Urothelium cell line (cell line): ENCODE data around the gene LZTS2.

Experiments
- DNase-seq: peaks from one replicate; pipeline ENCODE4 v3.0.0; 2011; ENCODE audit warnings: low spot score, mixed read lengths
- FAIRE-seq: peaks from 2 replicates; lab custom pipeline; 2011; peaks lifted over from hg19 to GRCh38; lab: Jason Lieb, UNC

LZTS2 gene

DNA sequence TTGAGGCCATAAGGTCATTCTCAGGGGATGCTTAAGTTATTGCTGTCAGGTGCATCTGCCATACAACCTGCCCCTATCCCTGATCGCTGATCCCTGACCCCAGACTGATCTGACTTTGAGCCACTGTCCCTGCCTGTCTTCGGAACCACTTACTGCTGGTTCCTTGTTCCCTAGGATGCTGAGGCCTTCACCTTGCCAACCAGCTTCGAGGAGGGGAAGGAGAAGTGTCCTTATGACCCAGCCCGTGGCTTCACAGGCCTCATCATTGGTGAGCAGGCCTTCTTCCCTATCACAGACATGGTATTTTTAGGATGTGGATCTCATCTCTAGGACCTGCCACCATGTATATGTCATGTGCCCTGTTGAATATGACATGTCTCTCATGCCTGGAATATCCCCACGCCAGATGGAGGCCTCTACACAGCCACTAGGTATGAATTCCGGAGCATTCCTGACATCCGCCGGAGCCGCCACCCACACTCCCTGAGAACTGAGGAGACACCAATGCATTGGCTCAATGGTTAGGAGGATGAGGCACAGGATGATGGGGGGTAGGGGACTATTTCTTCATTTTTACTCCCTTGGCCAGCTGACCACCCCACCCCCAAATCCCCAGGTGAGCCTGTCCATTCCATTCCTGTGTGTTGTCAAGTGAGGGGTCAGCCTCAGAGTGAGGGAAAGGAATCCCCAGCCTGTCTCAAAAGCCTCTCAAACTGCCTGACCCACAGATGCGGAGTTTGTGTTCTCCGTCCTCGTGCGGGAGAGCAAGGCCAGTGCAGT, 21.3 kb upstream of the LZTS2 start:
- FAIRE-seq (peak; percentile 32), DNase-seq (no peak)

DNA sequence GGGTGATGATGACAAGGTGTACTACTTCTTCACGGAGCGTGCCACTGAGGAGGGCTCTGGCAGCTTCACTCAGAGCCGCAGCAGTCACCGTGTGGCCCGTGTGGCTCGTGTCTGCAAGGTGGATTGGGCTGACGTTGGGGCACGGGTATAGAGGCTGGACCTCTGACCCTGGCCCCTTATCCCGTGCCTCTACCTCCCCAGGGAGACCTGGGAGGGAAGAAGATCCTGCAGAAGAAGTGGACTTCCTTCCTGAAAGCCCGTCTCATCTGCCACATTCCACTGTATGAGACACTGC, 20.8 kb upstream of the LZTS2 start:
- DNase-seq (no peak), FAIRE-seq (no peak)

DNA sequence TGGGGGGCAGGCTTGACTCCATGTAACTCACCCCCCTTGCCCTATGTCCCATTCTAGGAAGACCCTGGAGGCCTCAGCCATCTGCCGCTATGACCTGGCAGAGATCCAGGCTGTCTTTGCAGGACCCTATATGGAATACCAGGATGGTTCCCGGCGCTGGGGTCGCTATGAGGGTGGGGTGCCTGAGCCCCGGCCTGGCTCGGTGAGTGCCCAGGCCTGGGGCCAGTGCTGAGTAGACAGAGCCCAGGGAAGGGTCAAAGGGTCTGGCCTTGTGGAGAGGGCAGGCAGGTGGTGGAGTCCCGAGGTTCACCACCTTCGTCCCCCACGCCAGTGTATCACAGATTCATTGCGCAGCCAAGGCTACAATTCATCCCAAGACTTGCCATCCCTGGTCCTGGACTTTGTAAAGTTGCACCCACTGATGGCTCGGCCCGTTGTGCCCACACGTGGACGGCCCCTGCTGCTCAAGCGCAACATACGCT, 19.8 kb upstream of the LZTS2 start:
- DNase-seq: no peak
- FAIRE-seq: no peak

DNA sequence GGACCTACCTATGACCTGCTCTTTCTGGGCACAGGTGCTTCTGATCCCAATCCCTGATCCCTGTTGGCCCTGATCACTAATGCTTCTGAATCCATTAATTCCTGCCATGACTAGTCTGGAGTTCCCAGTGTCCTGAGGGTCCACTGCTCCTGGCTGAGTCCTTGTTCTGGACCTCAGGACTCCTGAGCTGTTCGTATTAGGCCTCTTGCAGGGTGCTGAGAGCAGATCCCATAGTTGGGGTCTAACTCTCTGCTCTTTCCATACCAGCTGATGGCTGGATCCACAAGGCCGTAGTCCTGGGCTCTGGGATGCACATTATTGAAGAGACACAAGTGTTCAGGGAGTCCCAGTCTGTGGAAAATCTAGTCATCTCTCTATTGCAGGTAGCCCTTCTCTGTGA, 19.3 kb upstream of the LZTS2 start:
- DNase-seq: no peak
- no peak for FAIRE-seq

DNA sequence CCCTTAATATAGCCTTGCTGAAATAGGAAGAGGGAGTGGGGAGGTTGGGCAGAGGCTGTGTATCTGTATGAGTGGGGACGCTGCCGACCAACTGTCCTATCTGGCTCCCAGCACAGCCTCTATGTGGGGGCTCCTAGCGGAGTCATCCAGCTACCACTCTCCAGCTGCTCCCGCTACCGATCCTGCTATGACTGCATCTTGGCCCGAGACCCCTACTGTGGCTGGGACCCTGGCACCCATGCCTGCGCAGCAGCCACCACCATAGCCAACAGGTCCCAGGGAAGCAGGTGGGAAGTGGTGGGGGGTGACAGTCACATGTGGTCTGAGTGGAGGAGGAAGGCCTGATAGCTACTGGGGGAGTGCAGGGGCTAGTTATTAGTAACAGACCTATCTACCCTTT, 18.9 kb upstream of the LZTS2 start:
- DNase-seq (no peak), FAIRE-seq (no peak)

DNA sequence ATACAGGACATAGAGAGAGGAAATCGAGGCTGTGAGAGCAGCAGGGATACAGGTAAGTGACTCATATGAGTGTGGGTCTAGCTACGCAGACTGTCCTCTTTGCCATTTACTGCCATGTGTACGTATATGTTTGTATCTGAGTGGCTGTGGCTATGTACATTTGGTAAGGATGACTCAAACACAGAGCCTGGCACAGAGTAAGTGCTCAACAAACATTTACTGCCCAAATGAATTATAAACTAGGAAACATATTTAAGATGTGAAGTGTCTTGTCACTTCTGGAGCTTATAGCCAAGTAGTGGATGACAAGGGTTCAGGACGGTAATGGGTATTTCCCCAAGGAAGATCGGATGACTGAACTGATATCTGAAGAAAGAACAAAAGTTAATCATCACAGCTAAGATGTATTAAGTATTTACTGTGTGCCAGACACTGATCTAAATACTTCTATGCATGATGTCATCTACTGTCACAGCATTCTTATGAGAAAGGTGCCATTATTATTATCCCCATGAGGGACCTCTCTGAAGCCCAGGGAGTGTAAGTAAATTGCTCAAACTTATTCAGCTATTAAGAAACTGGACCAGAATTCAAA, 18.3 kb upstream of the LZTS2 start:
- DNase-seq (no peak), FAIRE-seq (no peak)

DNA sequence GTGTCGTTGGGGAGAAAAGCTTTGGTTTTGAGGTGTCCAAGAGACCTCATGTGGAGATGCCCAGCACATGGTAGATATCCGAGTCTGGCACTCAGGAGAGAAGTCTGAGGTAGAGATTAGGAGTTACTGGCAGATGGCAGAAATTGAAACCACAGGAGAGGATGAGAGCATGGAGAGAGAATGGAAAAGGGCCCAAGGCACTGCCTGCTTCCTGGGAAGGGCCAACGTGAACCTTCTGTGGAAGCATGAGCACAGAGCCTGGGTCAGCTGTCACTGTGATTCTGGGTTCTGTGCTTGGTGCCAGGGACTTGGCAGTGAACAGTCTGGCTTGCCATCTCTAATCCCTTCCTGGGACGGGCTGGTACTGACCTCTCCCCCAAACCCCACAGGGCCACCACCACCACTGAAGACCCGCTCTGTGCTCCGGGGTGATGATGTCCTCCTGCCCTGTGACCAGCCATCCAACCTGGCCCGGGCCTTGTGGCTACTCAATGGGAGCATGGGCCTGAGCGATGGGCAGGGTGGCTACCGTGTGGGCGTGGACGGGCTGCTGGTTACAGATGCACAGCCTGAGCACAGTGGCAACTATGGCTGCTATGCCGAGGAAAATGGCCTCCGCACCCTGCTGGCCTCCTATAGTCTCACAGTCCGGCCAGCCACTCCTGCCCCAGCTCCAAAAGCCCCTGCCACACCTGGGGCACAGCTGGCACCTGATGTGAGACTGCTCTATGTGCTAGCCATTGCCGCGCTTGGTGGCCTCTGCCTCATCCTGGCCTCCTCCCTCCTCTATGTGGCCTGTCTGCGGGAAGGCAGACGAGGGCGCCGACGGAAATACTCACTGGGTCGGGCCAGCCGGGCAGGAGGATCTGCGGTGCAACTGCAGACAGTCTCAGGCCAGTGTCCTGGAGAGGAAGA, 16.4 kb upstream of the LZTS2 start:
- DNase-seq (no peak), FAIRE-seq (no peak)

DNA sequence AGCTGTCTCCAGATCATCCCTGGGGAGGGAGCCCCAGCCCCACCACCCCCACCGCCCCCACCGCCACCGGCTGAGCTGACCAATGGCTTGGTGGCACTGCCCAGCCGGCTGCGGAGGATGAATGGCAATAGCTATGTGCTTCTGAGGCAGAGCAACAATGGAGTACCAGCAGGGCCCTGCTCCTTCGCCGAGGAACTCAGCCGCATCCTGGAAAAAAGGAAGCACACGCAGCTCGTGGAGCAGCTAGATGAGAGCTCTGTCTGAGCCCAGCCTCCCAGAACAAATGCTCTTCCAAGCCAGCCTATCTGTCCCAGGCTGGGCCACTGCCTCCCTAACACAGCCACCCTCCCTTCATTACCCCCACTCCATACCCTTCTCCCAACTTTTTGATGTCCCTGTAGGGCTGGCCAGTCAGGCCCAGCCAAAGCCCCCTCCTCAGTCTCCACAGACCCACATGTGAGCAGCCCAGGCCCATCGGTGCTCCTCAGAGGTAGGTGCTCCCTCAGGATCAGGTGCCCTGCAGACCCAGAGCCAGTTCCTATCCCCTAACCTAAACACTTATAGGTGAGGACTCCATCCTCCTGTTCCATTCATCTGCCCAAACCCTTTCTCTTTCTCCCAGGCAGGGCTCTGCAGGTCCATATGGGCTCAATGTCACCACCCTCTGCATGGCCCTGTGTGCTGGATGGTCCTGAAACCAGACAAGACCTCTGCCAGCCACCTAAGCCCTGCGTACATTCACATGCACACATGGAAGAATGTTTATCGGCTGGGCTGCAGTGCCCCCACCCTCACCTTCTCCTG, 15.5 kb upstream of the LZTS2 start:
- FAIRE-seq (no peak), DNase-seq (no peak)

DNA sequence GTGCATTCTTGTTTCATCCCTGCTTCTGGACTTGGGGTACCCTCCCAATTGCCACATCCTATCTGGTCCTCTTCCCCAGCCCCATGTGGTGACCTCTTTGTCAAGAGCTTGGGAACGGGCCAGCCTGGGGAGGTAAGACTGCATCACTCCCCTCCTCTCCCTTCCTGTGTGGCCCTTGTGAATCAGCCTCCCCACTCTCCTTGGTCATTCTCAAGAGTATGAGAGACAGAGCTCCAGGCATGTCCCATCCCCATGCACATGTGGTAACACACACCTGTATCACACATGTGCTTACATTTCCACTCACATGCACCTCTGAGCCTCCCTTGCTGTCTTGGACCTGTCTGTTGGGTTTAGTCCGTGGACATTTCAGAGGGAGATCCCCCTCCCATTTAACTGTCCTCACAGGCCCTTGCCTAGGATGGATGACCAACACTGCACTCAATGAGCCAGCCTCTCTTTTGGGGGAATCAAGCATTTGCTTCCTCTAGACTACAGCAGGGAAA, 14.9 kb upstream of the LZTS2 start:
- FAIRE-seq: no peak

DNA sequence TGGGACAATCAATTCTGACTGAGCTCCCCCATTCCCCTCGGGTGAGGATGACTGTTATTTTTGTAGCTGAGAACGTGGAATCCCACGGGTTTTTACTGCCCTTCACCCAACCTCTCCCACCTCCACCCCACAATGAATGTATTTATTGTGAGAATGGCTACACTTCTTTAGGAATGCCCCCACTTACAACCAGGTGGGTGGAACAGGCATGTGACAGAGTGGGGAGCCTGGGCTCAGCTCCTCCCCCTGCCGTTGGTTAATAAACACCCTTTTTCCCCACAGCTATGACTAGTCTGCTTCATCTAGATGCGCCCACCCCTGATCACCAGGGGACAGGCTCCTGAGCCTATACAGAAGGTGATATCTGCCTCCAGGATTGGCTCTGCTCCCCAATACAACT, 14.3 kb upstream of the LZTS2 start:
- FAIRE-seq (no peak), DNase-seq (no peak)

More for the DNA sequence above, 14.9 kb upstream of the LZTS2 start:
- no peak for DNase-seq

DNA sequence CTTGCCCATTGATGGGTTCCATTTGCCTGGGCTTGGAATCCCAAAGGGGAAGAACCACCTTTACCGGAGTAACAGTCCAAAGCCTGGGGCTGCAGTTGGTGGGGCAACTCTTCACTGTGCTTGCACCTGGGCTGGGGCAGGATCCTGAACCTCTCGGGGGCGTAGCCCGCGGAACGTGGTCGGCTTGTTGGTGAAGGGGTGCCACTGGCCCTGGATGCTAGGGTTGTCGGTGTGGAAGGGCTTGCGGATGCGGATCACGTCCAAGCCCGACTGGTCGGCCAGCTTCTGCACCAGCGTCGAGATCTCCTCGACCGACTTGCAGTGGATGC, 13.0 kb upstream of the LZTS2 start:
- FAIRE-seq: no peak

DNA sequence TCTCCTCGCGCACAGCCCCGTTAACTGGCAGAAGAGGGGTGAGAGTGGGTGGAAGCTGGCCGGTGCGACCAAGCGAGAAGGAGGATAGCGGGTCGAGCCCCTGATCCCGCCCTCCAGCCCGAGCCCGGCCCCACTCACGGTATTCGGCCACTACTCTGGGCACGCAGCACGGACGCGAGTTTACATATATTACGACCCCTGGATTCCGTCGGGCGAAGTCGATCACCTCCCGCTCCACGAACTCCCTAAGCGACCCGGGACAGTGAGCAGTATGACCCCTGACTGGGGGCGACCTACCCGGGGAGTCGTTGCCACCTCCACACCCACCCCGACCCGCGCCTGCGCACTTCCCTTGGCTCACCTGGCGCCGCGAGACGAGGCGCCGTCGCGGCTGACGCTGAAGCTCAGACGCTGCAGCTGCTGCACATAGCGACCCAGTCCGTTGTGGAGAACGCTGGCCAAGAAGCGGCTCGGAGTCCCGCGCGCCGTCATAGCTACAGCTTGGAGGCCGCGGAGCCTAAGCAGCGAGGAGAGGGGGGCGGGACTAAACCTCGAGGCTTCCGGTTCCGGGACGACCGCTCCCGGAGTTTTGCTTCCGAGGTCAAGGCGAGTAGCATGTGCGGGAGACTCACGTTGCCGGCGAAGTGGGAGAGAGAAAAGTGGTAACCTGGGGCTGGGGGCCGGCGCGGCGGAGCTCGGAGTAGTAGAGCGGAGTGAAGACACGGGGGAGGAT, 12.5 kb upstream of the LZTS2 start, which contains the start of the genes MRPL43 and TWNK:
MRPL43 (minus strand) TSS at position 546 of the 733 bp plus-strand sequence; CDS start at position 492, 54 bp downstream.
TWNK (plus strand) TSS at position 592 of the 733 bp plus-strand sequence. CDS start 668 bp downstream, outside the sequence.
- DNase-seq (peak; percentile 91), FAIRE-seq (peak; percentile 79)

More for the DNA sequence above, 13.0 kb upstream of the LZTS2 start:
- DNase-seq: no peak

DNA sequence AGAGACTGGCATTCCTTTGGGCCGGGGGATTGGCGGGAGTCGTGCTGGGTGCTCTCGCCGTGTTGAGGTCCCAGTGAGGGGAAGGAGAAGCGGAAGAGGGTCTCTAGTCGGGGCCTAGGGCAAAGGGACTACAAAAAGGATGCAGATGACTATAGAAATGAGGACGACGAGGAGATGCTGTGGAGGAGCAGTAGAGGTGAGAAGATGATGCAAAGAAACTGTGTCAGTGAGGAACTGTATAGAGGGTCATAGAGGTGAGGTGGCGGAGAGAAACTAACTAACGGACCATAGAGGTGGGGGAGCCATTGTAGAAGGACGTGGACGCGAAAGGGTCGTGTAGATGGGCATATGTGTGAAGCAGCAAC, 11.9 kb upstream of the LZTS2 start:
- DNase-seq (no peak), FAIRE-seq (no peak)

DNA sequence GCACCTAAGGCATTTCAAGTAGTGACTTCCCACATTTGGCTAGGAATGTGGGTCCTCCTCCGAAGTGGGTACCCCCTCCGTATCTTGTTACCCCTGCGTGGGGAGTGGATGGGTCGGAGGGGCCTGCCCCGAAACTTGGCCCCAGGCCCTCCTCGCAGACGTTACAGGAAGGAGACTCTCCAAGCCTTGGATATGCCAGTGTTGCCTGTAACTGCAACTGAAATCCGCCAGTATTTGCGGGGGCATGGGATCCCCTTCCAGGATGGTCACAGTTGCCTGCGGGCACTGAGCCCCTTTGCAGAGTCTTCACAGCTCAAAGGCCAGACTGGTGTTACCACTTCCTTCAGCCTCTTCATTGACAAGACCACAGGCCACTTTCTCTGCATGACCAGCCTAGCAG, 11.4 kb upstream of the LZTS2 start:
- DNase-seq (no peak), FAIRE-seq (peak; percentile 52)

DNA sequence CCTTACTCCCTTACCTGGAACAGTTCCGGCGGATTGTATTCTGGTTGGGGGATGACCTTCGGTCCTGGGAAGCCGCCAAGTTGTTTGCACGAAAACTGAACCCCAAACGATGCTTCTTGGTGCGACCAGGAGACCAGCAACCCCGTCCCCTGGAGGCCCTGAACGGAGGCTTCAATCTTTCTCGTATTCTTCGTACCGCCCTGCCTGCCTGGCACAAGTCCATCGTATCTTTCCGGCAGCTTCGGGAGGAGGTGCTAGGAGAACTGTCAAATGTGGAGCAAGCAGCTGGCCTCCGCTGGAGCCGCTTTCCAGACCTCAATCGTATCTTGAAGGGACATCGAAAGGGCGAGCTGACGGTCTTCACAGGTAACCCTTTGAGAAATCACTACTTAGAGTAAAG, 10.5 kb upstream of the LZTS2 start:
- DNase-seq: no peak
- FAIRE-seq: no peak

DNA sequence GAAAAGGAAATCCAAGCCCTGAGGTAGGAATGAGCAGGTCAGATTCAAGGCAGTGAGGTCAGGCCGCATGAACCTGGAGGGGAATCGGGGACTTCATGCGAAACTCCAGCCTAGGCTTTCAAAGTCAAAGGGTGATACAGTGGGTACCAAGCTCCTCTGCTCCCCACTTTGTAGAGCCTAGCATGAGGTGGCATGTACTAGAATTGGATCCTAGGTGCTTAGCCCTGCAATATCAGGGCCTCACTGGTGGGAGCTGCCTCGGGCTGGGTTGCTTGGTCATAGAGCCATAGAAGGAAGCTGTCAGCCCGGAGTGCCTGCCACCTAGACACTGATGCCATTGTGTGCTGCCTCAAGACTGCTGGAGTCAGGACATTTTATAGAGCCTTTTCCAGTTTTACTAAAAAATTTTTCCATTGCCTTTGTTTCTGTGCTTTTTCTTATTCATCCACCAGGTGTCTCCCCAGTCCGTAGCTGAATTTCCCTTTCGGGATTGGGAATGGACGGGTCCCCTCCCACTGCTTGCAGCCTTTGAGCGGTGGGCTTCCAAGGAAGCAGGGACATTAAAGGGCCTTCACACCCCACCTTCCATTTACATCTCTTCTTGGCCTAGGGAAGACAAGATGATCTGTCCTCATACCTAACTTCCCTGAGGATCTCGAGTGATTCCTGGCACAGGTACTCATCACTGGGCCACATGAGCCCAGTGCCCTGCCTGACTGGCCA, 5.5 kb upstream of the LZTS2 start:
- FAIRE-seq: no peak

DNA sequence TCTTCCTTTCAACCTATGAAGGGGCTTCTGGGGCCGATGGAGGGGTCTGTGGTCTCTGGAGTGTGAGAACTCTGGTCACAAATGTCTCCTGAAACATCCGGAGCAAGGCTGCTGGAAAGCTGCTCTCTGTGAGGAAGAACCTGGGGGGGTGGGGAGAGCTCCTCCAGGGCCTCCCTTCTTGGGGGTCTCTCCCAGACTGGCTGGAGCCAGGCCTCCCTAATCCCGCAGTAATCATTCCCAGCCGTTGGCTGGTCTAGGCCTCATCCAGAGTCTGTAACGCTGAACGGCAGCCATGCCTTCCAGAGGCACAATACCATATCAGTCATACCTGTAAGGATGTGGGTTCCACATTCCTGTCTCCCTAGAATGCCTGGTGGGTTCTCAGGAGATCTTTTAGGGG, 4.4 kb upstream of the LZTS2 start:
- DNase-seq: no peak
- FAIRE-seq: no peak

More for the DNA sequence above, 5.5 kb upstream of the LZTS2 start:
- DNase-seq: peak; percentile 41

DNA sequence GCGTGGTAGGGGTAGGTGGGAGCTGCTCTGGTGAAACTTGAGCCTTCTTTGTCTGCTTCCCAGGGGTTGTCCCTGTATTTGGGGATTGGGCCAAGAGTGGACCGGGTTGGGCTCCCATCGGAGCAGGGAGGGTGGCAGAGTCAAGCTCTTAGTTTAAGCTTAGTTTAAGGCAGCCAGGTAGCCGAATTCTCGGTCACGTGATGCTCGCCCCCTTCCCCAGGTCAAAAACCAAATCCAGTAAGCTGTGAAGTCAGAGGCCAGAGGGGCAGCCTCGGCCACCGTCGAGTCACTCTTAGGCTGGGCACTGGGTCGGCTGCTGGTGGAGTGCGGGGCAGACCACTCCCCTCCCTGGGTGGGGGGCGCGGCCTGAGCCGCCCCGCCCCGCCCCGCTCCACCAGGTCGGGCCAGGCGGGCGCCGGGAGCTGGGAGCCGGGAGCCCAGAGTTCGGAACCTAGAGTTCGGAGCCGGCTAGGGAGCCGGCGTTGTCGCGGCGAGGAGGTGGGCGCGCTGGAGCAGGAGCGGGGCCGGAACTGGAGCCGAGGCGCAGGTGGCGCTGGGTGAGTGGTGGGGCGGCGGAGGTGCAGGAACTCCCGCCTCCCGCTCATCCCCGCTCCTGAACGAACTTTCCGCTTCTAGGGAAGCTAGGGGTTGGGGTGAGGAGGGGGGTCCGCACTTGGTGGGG, 2.8 kb upstream of the LZTS2 start:
- FAIRE-seq: no peak
- DNase-seq: peak; percentile 76
